Measurements from ENCODE around the gene CABLES1.

- TF ChIP-seq EZH2 (IDR thresholded peaks at IDR 0.05; ENCODE audit: low read depth, low read length, severe bottlenecking) (no peak), TAF1 (IDR thresholded peaks at IDR 0.05; ENCODE audit: low read depth, low read length) (no peak), MAFK (IDR thresholded peaks at IDR 0.05; ENCODE audit: low read depth, low read length) (no peak), POLR2A (IDR thresholded peaks at IDR 0.05; ENCODE audit: control extremely low read depth in 1 of 2, low read depth in 2 of 2, low read length in 2 of 2) (no peak), EP300 (IDR thresholded peaks at IDR 0.05; ENCODE audit: borderline replicate concordance in 1 of 2, low read depth in 2 of 2, low read length in 2 of 2) (no peak), RAD21 (IDR thresholded peaks at IDR 0.05 in 1 of 2, conservative IDR thresholded peaks at IDR 0.05 in 1 of 2; ENCODE audit: low read depth in 2 of 2, low read length in 2 of 2) (no peak), POLR2AphosphoS5 (IDR thresholded peaks at IDR 0.05; ENCODE audit: low read depth, low read length) (no peak), JUND (IDR thresholded peaks at IDR 0.05; ENCODE audit: low read length) (no peak)
- TF ChIP-seq, protein P1, sequence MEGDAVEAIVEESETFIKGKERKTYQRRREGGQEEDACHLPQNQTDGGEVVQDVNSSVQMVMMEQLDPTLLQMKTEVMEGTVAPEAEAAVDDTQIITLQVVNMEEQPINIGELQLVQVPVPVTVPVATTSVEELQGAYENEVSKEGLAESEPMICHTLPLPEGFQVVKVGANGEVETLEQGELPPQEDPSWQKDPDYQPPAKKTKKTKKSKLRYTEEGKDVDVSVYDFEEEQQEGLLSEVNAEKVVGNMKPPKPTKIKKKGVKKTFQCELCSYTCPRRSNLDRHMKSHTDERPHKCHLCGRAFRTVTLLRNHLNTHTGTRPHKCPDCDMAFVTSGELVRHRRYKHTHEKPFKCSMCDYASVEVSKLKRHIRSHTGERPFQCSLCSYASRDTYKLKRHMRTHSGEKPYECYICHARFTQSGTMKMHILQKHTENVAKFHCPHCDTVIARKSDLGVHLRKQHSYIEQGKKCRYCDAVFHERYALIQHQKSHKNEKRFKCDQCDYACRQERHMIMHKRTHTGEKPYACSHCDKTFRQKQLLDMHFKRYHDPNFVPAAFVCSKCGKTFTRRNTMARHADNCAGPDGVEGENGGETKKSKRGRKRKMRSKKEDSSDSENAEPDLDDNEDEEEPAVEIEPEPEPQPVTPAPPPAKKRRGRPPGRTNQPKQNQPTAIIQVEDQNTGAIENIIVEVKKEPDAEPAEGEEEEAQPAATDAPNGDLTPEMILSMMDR (IDR thresholded peaks at IDR 0.05; ENCODE audit: control extremely low read depth in 1 of 3, insufficient read depth in 1 of 3, low read depth in 1 of 3, low read length in 3 of 3), result no peak
- TF ChIP-seq, protein P2, sequence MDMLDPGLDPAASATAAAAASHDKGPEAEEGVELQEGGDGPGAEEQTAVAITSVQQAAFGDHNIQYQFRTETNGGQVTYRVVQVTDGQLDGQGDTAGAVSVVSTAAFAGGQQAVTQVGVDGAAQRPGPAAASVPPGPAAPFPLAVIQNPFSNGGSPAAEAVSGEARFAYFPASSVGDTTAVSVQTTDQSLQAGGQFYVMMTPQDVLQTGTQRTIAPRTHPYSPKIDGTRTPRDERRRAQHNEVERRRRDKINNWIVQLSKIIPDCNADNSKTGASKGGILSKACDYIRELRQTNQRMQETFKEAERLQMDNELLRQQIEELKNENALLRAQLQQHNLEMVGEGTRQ (IDR thresholded peaks at IDR 0.05; ENCODE audit: low read length), result no peak
These were observed 27.6 kb upstream of the CABLES1 start for GRCh38 chr18:23107718-23108117.
